ENCODE measurements around the gene SLC5A12. TPM values are rescaled to one million over a fixed set of nuclear protein-coding genes. Genes with fewer than 3 reads are reported as not detected.

The SLC5A12 gene
- total RNA-seq, 4 donors from 2014 or later: 0.48 to 2.2 TPM; not detected in 2

GRCh38 chr11:26755762-26756161, 33.9 kb upstream of the SLC5A12 start:
- Histone ChIP-seq H3K4me1 (peaks cover 0 to 12% (median 2%) of the 10 kb centered on the region in 4 donors), H3K27ac (no peak overlapping the region), H3K4me3 (no peak overlapping the region), H3K27me3 (no peaks in the 10 kb centered on the region), H3K36me3 (no peaks in the 10 kb centered on the region), H3K9me3 (no peaks in the 10 kb centered on the region)
- WGBS, 2 donors (ENCODE audit: low coverage in 1 of 2): 79 to 85% methylated on average over 4 of the region's 4 CpGs
- in situ Hi-C loops (cut with MboI; ENCODE audit: low pct_ligation_motif_present in 1 of 4, low pct_unique_long_range_greater_than_20kb in 1 of 4, low sequenced_read_pairs in 3 of 4) (loop anchor here (5.0 to 25.0 kb wide), 3 partner anchors 369 to 407 kb away; no protein-coding TSS in a partner anchor), intact Hi-C loops (cut with DNase I; ENCODE audit: low total_unique reads) (no loop called here)
- TF ChIP-seq CTCF (IDR thresholded peaks at IDR 0.05) (no peak), POLR2A (IDR thresholded peaks at IDR 0.05) (no peak), POLR2AphosphoS5 (IDR thresholded peaks at IDR 0.05) (no peak), EP300 (IDR thresholded peaks at IDR 0.05; ENCODE audit: low read depth) (no peak)
- no peak for DNase-seq

- no peaks in the 10 kb centered on the region for H3K27me3 ChIP-seq
- no peak overlapping the region for H3K27ac ChIP-seq
- H3K4me1 ChIP-seq: peaks cover 0 to 12% (median 2%) of the 10 kb centered on the region in 4 donors
- intact Hi-C loops (cut with DNase I; ENCODE audit: low total_unique reads): loop anchor here (1.0 to 5.0 kb wide), 2 partner anchors 404 to 713 kb away; no protein-coding TSS in a partner anchor
- TF ChIP-seq POLR2AphosphoS5 (IDR thresholded peaks at IDR 0.05): no peak
- TF ChIP-seq CTCF (IDR thresholded peaks at IDR 0.05): peak; percentile 57 to 72 (median 66)
- TF ChIP-seq POLR2A (IDR thresholded peaks at IDR 0.05): no peak
- DNase-seq: peak; percentile 35
- no peak overlapping the region for H3K4me3 ChIP-seq
- 37 to 52% methylated on average over 5 to 9 of the region's 9 CpGs for WGBS, 2 donors (ENCODE audit: low coverage in 1 of 2)
- no peaks in the 10 kb centered on the region for H3K36me3 ChIP-seq
- in situ Hi-C loops (cut with MboI; ENCODE audit: low pct_ligation_motif_present in 1 of 4, low pct_unique_long_range_greater_than_20kb in 1 of 4, low sequenced_read_pairs in 3 of 4): loop anchor here in 3 of 4 donors (10.0 to 25.0 kb wide), 2 partner anchors 371 to 408 kb away; no protein-coding TSS in a partner anchor
- H3K9me3 ChIP-seq: no peaks in the 10 kb centered on the region
These were observed 32.1 kb upstream of the SLC5A12 start for GRCh38 chr11:26753723-26754504.

GRCh38 chr11:26749927-26750326, 28.1 kb upstream of the SLC5A12 start:
- H3K27me3 ChIP-seq: no peaks in the 10 kb centered on the region
- no peak for DNase-seq
- intact Hi-C loops (cut with DNase I; ENCODE audit: low total_unique reads) (loop anchor here (5.0 kb wide), 1 partner anchor 717 kb away; no protein-coding TSS in a partner anchor), in situ Hi-C loops (cut with MboI; ENCODE audit: low pct_ligation_motif_present in 1 of 4, low pct_unique_long_range_greater_than_20kb in 1 of 4, low sequenced_read_pairs in 3 of 4) (loop anchor here in 3 of 4 donors (10.0 to 25.0 kb wide), 2 partner anchors 375 to 412 kb away; no protein-coding TSS in a partner anchor)
- H3K27ac ChIP-seq: no peak overlapping the region
- no peaks in the 10 kb centered on the region for H3K36me3 ChIP-seq
- H3K4me1 ChIP-seq: peaks cover 0 to 11% (median 2%) of the 10 kb centered on the region in 4 donors
- H3K9me3 ChIP-seq: no peaks in the 10 kb centered on the region
- no peak for TF ChIP-seq POLR2A (IDR thresholded peaks at IDR 0.05)
- no peak overlapping the region for H3K4me3 ChIP-seq

DNA sequence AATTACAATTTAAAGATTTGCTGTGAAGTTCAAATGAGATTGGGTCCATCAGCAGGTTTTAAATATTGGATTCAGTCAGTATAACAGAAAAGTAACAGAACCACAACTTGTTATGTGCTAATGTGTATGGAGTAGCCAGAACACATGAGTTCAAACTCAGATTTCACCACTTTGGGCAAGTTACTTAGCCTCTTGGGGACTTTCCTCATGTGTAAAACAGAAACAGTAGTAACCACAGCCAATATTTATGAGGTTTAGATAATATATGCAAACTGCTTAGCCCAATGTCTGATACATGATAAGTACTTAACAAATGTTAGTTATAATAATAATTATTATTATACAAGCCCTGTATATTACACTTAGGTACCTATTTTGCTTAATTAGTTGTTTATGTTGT, 21.8 kb upstream of the SLC5A12 start:
- Histone ChIP-seq H3K4me1 (peaks cover 0 to 17% (median 4%) of the 10 kb centered on the region in 4 donors), H3K9me3 (no peaks in the 10 kb centered on the region), H3K27ac (no peak overlapping the region), H3K27me3 (no peaks in the 10 kb centered on the region), H3K4me3 (no peak overlapping the region), H3K36me3 (no peaks in the 10 kb centered on the region)
- no peak for TF ChIP-seq POLR2A (IDR thresholded peaks at IDR 0.05)
- TF ChIP-seq CTCF (IDR thresholded peaks at IDR 0.05): no peak
- TF ChIP-seq POLR2AphosphoS5 (IDR thresholded peaks at IDR 0.05): no peak
- TF ChIP-seq EP300 (IDR thresholded peaks at IDR 0.05; ENCODE audit: low read depth): no peak
- in situ Hi-C loops (cut with MboI; ENCODE audit: low pct_ligation_motif_present in 1 of 4, low pct_unique_long_range_greater_than_20kb in 1 of 4, low sequenced_read_pairs in 3 of 4): no loop called here
- intact Hi-C loops (cut with DNase I; ENCODE audit: low total_unique reads): no loop called here
- DNase-seq: no peak
